Urinary bladder (tissue), 4 donors: ENCODE results near the gene STYXL1. TPM values are rescaled to one million over a fixed set of nuclear protein-coding genes. Genes with fewer than 3 reads are reported as not detected.
A peak's percentile ranks its signal among the peaks of the same experiment; 100 is the strongest.

Source experiments
- DNase-seq: peaks from one replicate; pipeline ENCODE4 v3.0.0-alpha.2; 2015; ENCODE audit errors: extremely low spot score
- H3K27ac ChIP-seq: one replicate; pipeline ENCODE4 v1.5.1; 2013; ENCODE audit warnings: low read depth, mild to moderate bottlenecking, moderate library complexity
- H3K36me3 ChIP-seq: one replicate; pipeline ENCODE4 v1.6.1; 2013; ENCODE audit warnings: mild to moderate bottlenecking, moderate library complexity; ENCODE audit not compliant: insufficient read depth
- H3K4me1 ChIP-seq: one replicate; pipeline ENCODE4 v1.6.1; 2013; ENCODE audit warnings: mild to moderate bottlenecking, moderate library complexity; ENCODE audit not compliant: insufficient read depth
- H3K4me3 ChIP-seq: one replicate; pipeline ENCODE4 v1.5.1; 2013; ENCODE audit warnings: low read depth, low read length
- WGBS: extraction: QIAGEN DNeasy Blood & Tissue Kit; methylation state at CpG from one replicate; pipeline ENCODE4 v1.1.7; 2013; 5-methylcytosine and 5-hydroxymethylcytosine counted together
- polyA plus RNA-seq: library from polyadenylated mRNA; stranded (reverse); fragments of 200-250 nt; gene quantifications from one replicate; pipeline ENCODE4 v1.2.3, GENCODE V29; 2013
- total RNA-seq: library from RNA; depleted of rRNA; stranded (reverse); fragments of >200 nt; gene quantifications from one replicate; pipeline ENCODE4 v1.2.3, GENCODE V29; 2014
- donor health status: healthy with polysubstance abuse.
- donor health status: healthy.

STYXL1 gene
- total and polyA plus RNA-seq, 2 donors = 20.5 to 26.7 TPM

DNA sequence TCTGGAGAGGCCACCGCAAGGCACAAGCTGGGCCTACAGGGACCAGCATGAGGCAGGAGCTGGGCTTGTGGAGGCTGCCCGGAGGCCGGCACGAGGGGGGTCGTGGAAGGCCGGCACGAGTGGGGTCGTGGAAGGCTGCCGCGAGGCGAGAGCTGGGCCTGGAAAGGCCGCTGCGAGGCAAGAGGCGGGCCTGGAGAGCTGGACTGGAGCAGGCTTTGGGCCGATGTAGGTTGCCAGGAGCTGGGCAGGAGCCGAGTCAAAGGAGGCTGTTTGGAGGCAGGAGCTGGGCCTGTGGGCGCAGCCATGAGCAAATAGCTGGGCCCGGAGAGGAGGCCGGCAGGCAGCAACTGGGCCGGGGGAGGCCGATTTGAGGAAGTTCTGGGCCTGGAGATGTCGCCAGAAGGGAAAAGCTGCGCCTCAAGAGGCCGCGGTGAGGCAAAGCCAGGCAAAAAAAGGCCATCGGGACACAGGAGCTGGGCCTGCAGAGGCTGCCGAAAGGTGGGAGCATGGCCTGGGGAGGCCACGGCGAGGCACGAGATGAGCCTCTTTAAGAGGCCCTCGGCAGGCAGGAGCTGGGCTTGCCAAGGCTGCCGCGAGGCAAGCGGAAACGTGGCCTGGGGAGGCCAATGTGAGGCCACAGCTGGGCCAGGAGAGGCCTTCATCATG lies 26.6 kb upstream of the STYXL1 start:
- Histone ChIP-seq H3K27ac (no peak overlapping the region), H3K36me3 (no peaks in the 10 kb centered on the region), H3K4me1 (no peaks in the 10 kb centered on the region), H3K4me3 (no peak overlapping the region)
- 98% methylated on average over 35 of the region's 35 CpGs for WGBS
- DNase-seq = no peak

GRCh38 chr7:76073335-76073990 lies 25.7 kb upstream of the STYXL1 start:
- no peak overlapping the region for H3K4me3 ChIP-seq

DNA sequence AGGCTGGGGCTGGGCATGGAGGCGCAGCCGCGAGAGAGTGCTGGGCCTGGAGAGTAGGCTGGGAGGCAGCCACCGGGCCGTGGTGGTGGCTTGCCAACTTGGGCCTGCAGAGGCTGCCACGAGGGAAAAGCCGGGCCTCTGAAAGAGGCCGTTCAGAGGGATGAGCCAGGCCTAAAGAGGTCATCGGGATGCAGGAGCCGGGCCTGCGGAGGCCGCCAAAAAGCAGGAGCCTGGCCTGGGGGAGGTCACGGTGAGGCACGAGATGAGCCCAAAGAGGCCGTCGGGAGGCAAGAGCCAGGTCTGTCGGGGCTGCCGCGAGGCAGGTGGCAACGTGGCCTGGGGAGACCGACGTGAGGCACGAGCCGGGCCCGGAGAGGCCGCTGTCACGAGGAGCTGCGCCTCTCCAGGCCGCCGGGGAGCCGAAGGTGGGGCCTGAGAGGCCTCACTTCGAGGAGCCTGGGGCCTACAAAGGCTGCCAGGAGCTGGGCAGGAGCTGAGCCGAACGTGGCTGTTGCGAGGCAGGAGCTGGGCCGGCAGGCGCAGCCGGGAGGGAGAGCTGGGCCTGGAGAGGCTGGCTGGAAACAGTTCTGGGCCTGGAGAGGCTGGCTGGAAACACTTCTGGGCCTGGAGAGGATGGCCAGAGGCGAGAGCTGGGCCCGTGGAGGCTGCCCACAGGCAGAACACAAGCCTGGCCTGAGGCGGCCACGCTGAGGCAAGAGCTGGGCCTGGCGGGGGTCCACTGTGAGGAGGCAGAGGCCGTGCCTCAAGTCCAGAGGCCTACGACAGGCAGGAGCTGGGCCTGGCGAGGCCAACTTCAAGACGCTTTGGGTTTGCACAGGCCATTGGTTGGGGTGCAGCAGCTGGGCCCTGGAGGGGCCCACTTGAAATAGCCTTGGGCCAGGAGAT lies 24.7 kb upstream of the STYXL1 start:
- Histone ChIP-seq H3K27ac (no peak overlapping the region), H3K4me3 (no peak overlapping the region), H3K36me3 (no peaks in the 10 kb centered on the region), H3K4me1 (no peaks in the 10 kb centered on the region)
- DNase-seq = no peak
- 97% methylated on average over 47 of the region's 47 CpGs for WGBS

More at GRCh38 chr7:76073335-76073990, 25.7 kb upstream of the STYXL1 start:
- Histone ChIP-seq H3K4me1 (no peaks in the 10 kb centered on the region), H3K36me3 (no peaks in the 10 kb centered on the region), H3K27ac (no peak overlapping the region)
- no peak for DNase-seq
- 92% methylated on average over 45 of the region's 45 CpGs for WGBS

DNA sequence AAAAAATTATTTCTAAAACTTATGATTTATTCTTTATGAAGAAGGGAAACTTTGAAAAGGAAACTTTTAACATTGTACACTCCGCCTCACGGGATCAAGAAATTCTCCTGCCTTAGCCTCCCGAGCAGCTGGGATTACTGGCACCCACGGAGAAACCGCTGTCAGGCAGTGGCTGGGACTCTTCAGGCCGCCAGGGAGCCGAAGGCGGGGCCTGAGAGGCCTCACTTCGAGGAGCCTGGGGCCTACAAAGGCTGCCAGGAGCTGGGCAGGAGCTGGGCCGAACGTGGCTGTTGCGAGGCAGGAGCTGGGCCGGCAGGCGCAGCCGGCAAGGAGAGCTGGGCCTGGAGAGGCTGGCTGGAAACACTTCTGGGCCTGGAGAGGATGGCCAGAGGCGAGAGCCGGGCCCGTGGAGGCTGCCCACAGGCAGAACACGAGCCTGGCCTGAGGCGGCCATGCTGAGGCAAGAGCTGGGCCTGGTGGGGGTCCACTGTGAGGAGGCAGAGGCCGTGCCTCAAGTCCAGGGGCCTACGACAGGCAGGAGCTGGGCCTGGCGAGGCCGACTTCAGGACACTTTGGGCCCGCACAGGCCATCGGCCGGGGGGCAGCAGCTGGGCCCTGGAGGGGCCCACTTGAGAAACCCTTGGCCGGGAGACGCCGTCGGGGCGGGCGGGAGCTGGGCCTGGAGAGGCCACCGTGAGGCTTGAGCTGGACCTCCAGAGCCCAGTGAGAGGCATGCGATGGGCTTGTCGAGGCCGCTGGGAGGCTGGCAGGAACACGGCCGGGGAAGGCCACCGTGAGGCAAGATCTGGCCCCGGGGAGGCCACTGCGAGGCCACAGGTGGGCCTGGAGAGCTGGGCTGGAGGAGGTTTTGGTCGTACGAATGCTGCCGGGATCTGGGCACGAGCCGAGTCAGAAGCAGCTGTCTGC lies 23.8 kb upstream of the STYXL1 start:
- no peak overlapping the region for H3K4me3 ChIP-seq
- no peaks in the 10 kb centered on the region for H3K36me3 ChIP-seq
- no peaks in the 10 kb centered on the region for H3K4me1 ChIP-seq
- H3K27ac ChIP-seq = no peak overlapping the region
- 74% methylated on average over 47 of the region's 47 CpGs for WGBS
- DNase-seq = no peak

GRCh38 chr7:76069238-76069638 lies 21.4 kb upstream of the STYXL1 start:
- WGBS = 22% methylated on average over 8 of the region's 8 CpGs
- H3K27ac ChIP-seq = no peak overlapping the region
- H3K36me3 ChIP-seq = no peaks in the 10 kb centered on the region
- peak; percentile 67 for DNase-seq
- no peaks in the 10 kb centered on the region for H3K4me1 ChIP-seq
- H3K4me3 ChIP-seq = no peak overlapping the region

DNA sequence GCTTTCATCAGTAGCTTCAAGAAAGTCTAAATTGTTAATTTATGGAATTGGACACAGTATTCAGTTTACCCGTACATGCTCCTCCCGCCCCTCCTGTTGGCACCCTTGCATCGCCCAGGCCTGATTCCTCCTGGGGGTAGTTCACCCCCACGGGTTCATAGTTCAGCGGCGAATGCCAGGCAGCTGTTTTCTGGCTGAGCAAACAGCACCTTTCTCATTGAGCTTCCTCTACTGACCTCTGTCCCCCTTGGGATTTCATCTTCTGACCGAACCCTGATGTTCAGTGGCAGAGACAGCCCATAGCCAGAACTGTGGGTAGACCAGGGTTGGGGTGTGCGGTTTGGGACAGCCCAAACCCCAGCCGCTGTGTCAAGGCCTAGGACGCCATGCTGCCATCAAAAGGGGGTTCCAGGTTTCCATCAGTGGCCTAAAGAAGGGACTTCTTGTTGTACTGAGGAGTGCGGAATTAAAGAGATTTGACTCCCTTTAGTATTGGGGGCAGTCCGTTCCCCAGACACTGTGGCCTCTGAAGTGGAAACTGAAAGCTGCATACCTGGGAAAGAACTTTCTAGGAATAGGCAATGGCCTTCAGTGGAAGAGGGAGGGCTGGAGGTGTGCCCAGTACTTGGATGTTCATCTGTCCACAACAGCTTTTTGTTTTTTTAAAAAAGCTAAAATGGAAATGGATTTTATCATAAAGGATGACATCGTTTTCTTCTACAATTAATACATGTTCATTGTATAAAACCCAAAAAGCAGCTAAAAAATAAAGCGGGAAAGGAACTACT lies 19.1 kb upstream of the STYXL1 start:
- no peak overlapping the region for H3K27ac ChIP-seq
- DNase-seq = no peak
- H3K4me1 ChIP-seq = no peaks in the 10 kb centered on the region
- no peak overlapping the region for H3K4me3 ChIP-seq
- H3K36me3 ChIP-seq = no peaks in the 10 kb centered on the region
- 93% methylated on average over 14 of the region's 14 CpGs for WGBS

DNA sequence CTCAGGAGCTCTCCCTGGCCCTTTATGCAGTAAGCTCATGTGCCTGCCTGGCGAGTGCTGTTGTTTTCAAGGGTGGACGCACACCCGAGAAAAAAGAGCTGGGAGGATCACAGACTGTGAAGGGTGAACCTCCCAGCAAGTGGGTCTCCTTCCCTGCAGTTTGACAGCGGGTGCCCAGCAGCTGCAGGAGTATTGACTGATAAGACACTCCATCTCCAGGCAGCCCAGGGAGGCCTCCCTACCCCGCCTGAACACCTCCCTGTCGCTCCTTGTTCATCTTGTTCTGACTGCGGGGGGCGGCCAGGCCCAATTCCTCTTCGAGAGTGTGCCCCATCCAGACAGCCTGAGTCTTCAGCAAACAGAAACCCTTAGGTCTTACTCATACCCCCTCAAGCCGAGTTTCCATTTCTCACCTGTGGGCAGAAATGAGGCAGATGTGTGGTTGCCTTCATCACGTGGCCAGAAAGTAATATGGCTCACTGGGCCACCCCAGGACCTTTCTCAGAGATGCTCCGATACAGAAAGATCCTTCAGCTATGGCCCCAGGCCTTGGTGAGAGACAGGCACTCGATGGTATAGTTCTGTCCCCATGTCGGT lies 17.3 kb upstream of the STYXL1 start:
- 93% methylated on average over 14 of the region's 14 CpGs for WGBS
- no peak for DNase-seq
- no peaks in the 10 kb centered on the region for H3K4me1 ChIP-seq
- no peak overlapping the region for H3K27ac ChIP-seq
- H3K4me3 ChIP-seq = no peak overlapping the region
- peaks cover 6% of the 10 kb centered on the region for H3K36me3 ChIP-seq

DNA sequence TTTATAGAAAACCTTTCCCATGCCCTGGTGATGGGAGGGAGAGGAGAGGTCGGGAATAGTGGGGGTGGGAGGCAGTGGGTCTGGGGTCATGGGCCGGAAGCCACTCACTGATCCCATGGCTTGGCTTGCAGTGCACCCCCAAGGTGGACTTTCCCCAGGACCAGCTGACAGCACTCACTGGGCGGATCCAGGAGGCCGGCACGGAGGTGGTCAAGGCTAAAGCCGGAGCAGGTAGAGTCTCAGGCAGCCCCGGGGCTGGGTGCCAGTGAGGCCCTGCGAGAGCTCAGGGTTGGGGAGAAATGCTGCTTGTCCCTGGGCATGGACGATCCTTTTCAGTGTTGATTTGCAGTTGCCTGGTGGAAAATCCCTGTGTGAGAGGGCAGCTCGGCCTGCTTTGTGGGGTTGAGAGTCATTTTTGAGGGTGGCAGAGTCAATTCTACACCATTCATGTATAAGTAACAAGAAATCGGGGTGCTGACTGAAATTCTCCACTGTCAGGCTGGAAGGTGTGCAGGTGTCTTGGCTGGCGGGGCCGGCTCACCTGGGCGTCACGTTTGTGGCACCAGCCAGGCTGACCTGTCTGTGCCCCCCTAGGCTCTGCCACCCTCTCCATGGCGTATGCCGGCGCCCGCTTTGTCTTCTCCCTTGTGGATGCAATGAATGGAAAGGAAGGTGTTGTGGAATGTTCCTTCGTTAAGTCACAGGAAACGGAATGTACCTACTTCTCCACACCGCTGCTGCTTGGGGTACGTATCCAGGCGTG lies 16.6 kb upstream of the STYXL1 start:
- Histone ChIP-seq H3K4me1 (no peaks in the 10 kb centered on the region), H3K4me3 (no peak overlapping the region), H3K36me3 (peaks cover 6% of the 10 kb centered on the region), H3K27ac (no peak overlapping the region)
- no peak for DNase-seq
- 96% methylated on average over 24 of the region's 24 CpGs for WGBS

GRCh38 chr7:76063525-76063924 lies 15.7 kb upstream of the STYXL1 start:
- H3K4me1 ChIP-seq = no peaks in the 10 kb centered on the region
- H3K4me3 ChIP-seq = no peak overlapping the region
- peaks cover 6% of the 10 kb centered on the region for H3K36me3 ChIP-seq
- H3K27ac ChIP-seq = no peak overlapping the region
- 73% methylated on average over 14 of the region's 14 CpGs for WGBS
- no peak for DNase-seq

GRCh38 chr7:76063114-76063513 lies 15.3 kb upstream of the STYXL1 start:
- DNase-seq = no peak
- Histone ChIP-seq H3K4me3 (no peak overlapping the region), H3K27ac (no peak overlapping the region), H3K36me3 (peaks cover 6% of the 10 kb centered on the region), H3K4me1 (no peaks in the 10 kb centered on the region)
- 93% methylated on average over 10 of the region's 10 CpGs for WGBS

GRCh38 chr7:76062254-76062653 lies 14.5 kb upstream of the STYXL1 start:
- Histone ChIP-seq H3K36me3 (peaks cover 6% of the 10 kb centered on the region), H3K27ac (no peak overlapping the region), H3K4me1 (no peaks in the 10 kb centered on the region), H3K4me3 (no peak overlapping the region)
- 94% methylated on average over 15 of the region's 15 CpGs for WGBS
- DNase-seq = no peak

DNA sequence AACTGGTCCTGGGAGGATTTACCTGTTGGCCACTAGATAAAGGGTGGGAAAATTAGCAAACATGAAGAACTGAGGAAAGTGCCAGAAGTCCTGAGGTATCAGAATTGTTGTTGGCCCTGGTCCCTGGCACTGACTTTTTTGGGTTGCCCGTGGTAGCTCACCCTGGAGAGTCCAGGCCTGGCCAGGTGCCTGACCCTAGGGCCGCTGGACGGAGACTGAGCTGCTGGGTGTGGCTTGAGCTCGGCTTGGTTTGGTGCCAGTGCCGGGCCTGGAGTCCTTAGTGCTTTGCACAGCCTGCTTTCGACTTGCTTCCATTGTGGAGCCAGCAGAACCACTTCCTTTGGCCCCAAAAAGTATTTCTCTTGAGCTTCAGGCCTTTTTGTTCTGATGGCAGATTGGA lies 13.0 kb upstream of the STYXL1 start:
- H3K27ac ChIP-seq = no peak overlapping the region
- peaks cover 6% of the 10 kb centered on the region for H3K36me3 ChIP-seq
- 56% methylated on average over 6 of the region's 6 CpGs for WGBS
- no peak for DNase-seq
- H3K4me1 ChIP-seq = no peaks in the 10 kb centered on the region
- no peak overlapping the region for H3K4me3 ChIP-seq
